Thyroid gland (tissue), 4 donors: Measurements from ENCODE around the gene SPATC1L. TPM values are rescaled to one million over a fixed set of nuclear protein-coding genes. Genes with fewer than 3 reads are reported as not detected.
"Not testable (repeated sequence)": the region's sequence is repeated elsewhere in the genome, so short reads cannot be mapped to it uniquely, and the experiment has no call there.

ENCODE experiments used
- DNase-seq, 2 donors: peaks; one replicate each; pipeline ENCODE4 v3.0.0-alpha.2; 2019
- H3K27ac ChIP-seq, 3 donors: fragments of 200-600 bp; sonication (generic); 1 replicate in 2 of 3; 2 replicates in 1 of 3; pipeline ENCODE4 v1.5.1; 2016 to 2019; ENCODE audit warnings: mild to moderate bottlenecking in 1 of 3, moderate library complexity in 1 of 3
- H3K27me3 ChIP-seq: fragments of 200-600 bp; sonication (generic); one replicate; pipeline ENCODE4 v1.5.1; 2019
- H3K36me3 ChIP-seq, 2 donors: fragments of 200-600 bp; sonication (generic); one replicate each; pipeline ENCODE4 v1.5.1; 2016 to 2019
- H3K4me1 ChIP-seq, 2 donors: fragments of 200-600 bp; sonication (generic); one replicate each; pipeline ENCODE4 v1.5.1; 2017 to 2019
- H3K4me3 ChIP-seq, 3 donors: fragments of 200-600 bp; sonication (generic); replicated peaks in 1 of 3; 1 replicate in 2 of 3; 2 replicates in 1 of 3; pipeline ENCODE4 v1.5.1; 2016; ENCODE audit warnings: mild to moderate bottlenecking in 1 of 3
- H3K9me3 ChIP-seq: fragments of 200-600 bp; sonication (generic); one replicate; pipeline ENCODE4 v1.5.1; 2017
- CTCF ChIP-seq, 6 experiments: fragments of 200-600 bp in 3 of 6; fragments of 450-650 bp in 3 of 6; sonication (generic) in 3 of 6; IDR thresholded peaks; one replicate each; pipeline ENCODE4 v1.5.1; 2016 to 2019; ENCODE audit warnings: antibody characterized with exemption in 6 of 6, mild to moderate bottlenecking in 2 of 6, inconsistent platforms in 1 of 6, moderate library complexity in 1 of 6
- POLR2A ChIP-seq, 2 donors: fragments of 450-650 bp; IDR thresholded peaks; one replicate each; pipeline ENCODE4 v1.6.1; 2017; ENCODE audit warnings: antibody characterized with exemption in 2 of 2, mild to moderate bottlenecking in 2 of 2, moderate library complexity in 1 of 2
- WGBS, 2 donors: methylation state at CpG; one replicate each; pipeline ENCODE4 v1.1.5; 2017; 5-methylcytosine and 5-hydroxymethylcytosine counted together
- intact Hi-C: fragments of 100-400 bp; cut with DNase I; formaldehyde crosslinking; loops from one replicate; pipeline ENCODE4 v1.15.1; 2023
- total RNA-seq, 4 donors: library from RNA; depleted of rRNA; stranded (reverse); fragments of >200 nt; gene quantifications; one replicate each; pipeline ENCODE4 v1.2.3, GENCODE V29; 2016

Gene SPATC1L
- total RNA-seq, 4 donors from 2014 or later: 3.5 to 9.0 (median 5.8) TPM

GRCh38 chr21:46173573-46173972 lies 10.7 kb downstream of the SPATC1L start:
- no peak for DNase-seq
- H3K9me3 ChIP-seq: no peaks in the 10 kb centered on the region
- intact Hi-C loops: no loop called here
- no peaks in the 10 kb centered on the region for H3K27me3 ChIP-seq
- no peak overlapping the region for H3K4me3 ChIP-seq
- H3K4me1 ChIP-seq: no peaks in the 10 kb centered on the region
- WGBS, 2 donors: 100% methylated on average over 1 of the region's 1 CpG
- no peak for TF ChIP-seq CTCF (IDR thresholded peaks at IDR 0.05)
- no peak for TF ChIP-seq POLR2A (IDR thresholded peaks at IDR 0.05)
- H3K27ac ChIP-seq: no peak overlapping the region
- H3K36me3 ChIP-seq: no peaks in the 10 kb centered on the region

- no peak for DNase-seq
- intact Hi-C loops: no loop called here
- Histone ChIP-seq H3K27ac (no peak overlapping the region), H3K9me3 (no peaks in the 10 kb centered on the region), H3K4me1 (no peaks in the 10 kb centered on the region), H3K4me3 (no peak overlapping the region), H3K27me3 (no peaks in the 10 kb centered on the region), H3K36me3 (no peaks in the 10 kb centered on the region)
- TF ChIP-seq POLR2A (IDR thresholded peaks at IDR 0.05) (no peak), CTCF (IDR thresholded peaks at IDR 0.05) (no peak)
- 70 to 87% methylated on average over 4 to 5 of the region's 6 CpGs for WGBS, 2 donors
Observed at GRCh38 chr21:46172863-46173528, 11.3 kb downstream of the SPATC1L start.

- Histone ChIP-seq H3K27ac (no peak overlapping the region), H3K9me3 (no peaks in the 10 kb centered on the region), H3K36me3 (no peaks in the 10 kb centered on the region), H3K4me1 (no peaks in the 10 kb centered on the region), H3K27me3 (no peaks in the 10 kb centered on the region), H3K4me3 (no peak overlapping the region)
- TF ChIP-seq POLR2A (IDR thresholded peaks at IDR 0.05) (no peak), CTCF (IDR thresholded peaks at IDR 0.05) (no peak)
- intact Hi-C loops: no loop called here
- no peak for DNase-seq
- WGBS, 2 donors: 85 to 87% methylated on average over 21 of the region's 21 CpGs
Observed at GRCh38 chr21:46171996-46172862, 12.0 kb downstream of the SPATC1L start.

- Histone ChIP-seq H3K27me3 (no peaks in the 10 kb centered on the region), H3K27ac (no peak overlapping the region), H3K4me1 (no peaks in the 10 kb centered on the region), H3K36me3 (no peaks in the 10 kb centered on the region), H3K9me3 (no peaks in the 10 kb centered on the region), H3K4me3 (no peak overlapping the region)
- no peak for DNase-seq
- intact Hi-C loops: no loop called here
- 43 to 77% methylated on average over 2 of the region's 2 CpGs for WGBS, 2 donors
- TF ChIP-seq CTCF (IDR thresholded peaks at IDR 0.05): no peak
- no peak for TF ChIP-seq POLR2A (IDR thresholded peaks at IDR 0.05)
Observed at GRCh38 chr21:46171585-46171984, 12.7 kb downstream of the SPATC1L start.

GRCh38 chr21:46170436-46171193 lies 13.6 kb downstream of the SPATC1L start:
- H3K4me1 ChIP-seq, intact Hi-C loops, H3K27me3 ChIP-seq, DNase-seq, H3K36me3 ChIP-seq, H3K9me3 ChIP-seq, H3K4me3 ChIP-seq, H3K27ac ChIP-seq: not testable (repeated sequence)
- WGBS, 2 donors: 79 to 82% methylated on average over 1 of the region's 1 CpG
